ENCODE results near the gene AGFG1. TPM values are rescaled to one million over a fixed set of nuclear protein-coding genes. Genes with fewer than 3 reads are reported as not detected.
A peak's percentile ranks its signal among the peaks of the same experiment; 100 is the strongest.

The AGFG1 gene
- polyA plus RNA-seq, 4 donors: 52.6 to 85.0 (median 70.4) TPM

GRCh38 chr2:227461811-227462461 is 10.0 kb upstream of the AGFG1 start:
- DNase-seq (ENCODE audit: low read depth in 4 of 4, low spot score in 3 of 4): no peak

DNA sequence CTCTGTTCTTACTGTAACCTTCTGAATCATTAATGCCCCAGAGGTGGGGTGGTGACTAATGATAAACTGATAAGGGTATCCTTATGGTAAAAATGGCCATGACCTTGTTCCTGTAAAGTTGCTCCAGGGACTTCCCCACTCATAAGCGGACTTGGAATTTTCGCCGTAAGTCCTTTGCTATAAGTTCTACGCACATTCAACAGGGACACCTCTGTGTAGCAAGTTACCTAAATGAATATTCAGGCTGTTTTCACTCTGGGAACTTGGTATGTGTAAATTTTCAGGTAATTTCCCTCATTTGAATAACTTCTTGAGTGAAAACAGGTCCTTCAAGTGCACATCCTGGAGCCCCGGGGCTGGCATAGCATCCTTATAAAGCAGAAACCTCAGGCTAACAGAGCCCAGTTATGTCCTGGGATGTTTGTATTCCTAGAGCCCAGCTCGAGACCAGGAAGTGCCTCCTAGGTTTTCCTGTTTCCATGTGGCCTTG is 9.4 kb upstream of the AGFG1 start:
- DNase-seq (ENCODE audit: low read depth in 4 of 4, low spot score in 3 of 4): no peak

DNA sequence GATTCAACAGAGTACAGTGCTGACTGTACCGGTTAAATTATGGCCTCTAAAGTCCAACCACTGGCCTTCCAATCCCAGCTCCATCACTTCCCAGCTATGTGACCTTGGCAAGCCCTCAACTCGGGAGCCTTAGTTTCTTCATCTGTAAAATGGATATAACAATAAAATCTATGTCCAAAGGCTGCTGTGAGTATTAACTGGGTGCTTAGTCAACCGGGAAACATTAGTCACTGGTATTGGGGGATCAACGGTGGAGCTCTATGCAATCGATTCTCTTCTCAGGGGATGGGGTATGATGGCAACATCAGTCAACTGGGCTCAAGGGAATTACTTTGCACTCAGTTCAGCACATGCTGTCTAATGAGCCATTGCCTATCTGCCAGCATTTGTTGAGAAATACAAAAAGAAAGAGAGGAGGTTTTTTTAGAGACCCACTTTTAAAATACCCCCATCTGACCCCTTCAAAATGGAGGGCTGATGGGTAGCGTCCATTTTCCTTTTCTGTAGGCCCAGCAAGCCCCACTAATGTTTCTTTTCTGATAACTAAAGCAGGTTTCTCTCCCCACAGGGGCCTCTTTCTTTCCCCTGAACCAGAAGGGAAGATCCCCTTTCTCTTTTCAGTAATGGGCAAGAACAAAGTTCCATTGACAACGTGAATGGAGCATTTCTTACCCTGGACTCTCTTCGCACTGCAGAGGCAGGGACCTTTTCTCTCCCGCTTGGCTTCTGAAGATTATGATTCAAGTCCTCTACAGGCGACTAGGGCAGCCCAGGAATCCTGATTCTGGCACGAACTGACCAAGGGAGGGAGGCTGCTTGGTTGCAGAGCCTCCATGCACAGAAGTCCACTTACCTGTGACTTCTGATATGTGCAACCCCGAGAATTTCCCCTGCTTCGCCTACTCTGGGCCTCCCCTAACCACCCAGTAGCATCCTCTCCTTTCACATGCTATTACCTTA is 8.7 kb upstream of the AGFG1 start:
- DNase-seq (ENCODE audit: low read depth in 4 of 4, low spot score in 3 of 4): no peak

DNA sequence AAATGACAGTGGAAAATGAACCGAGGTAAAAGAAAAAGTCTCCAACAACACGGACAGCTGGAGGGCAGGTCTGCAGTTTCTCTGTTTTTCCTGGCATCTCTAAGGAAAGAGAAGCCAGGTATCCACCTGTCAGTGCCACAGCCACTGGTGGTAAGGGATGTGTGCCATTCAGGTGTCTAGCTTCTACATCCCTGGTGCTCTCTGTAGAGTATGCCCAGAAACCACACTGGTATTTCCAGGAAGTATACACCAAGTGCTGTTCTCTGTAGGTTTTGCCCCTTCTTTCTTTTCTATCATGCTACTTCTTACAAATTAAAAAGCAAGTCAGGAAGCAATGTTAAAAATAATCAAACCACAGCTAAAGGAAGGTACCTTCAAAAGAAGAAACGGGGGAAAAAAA is 7.6 kb upstream of the AGFG1 start:
- no peak for DNase-seq (ENCODE audit: low read depth in 4 of 4, low spot score in 3 of 4)

- DNase-seq (ENCODE audit: low read depth in 4 of 4, low spot score in 3 of 4): no peak
These were observed 7.1 kb upstream of the AGFG1 start for GRCh38 chr2:227464851-227465250.

GRCh38 chr2:227466887-227467600 is 4.9 kb upstream of the AGFG1 start:
- no peak for DNase-seq (ENCODE audit: low read depth in 4 of 4, low spot score in 3 of 4)

GRCh38 chr2:227471412-227471811 is 544 bp upstream of the AGFG1 start:
- DNase-seq (ENCODE audit: low read depth in 4 of 4, low spot score in 3 of 4): no peak

- DNase-seq (ENCODE audit: low read depth in 4 of 4, low spot score in 3 of 4): peak in 2 of 4 donors; percentile 16 to 22
These were observed 537 bp downstream of the AGFG1 start for GRCh38 chr2:227472265-227473121.

DNA sequence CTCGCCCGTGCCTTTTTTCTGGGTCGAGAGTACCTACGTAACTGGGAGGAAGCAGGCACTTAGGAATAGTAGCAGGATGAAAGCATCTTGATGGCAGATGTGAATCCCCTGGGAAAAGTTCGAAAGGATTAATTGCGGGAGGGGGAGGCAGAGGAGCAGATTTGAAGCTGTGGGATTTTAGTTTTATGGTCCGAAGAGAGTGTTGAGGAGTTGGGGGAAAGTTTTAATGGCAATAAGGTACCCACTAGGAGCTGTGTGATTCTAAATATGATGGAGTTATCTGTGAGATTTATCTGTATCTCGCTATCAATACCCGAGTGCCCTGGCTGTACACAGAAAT is 1.1 kb downstream of the AGFG1 start:
- DNase-seq (ENCODE audit: low read depth in 4 of 4, low spot score in 3 of 4): no peak

GRCh38 chr2:227473806-227474205 is 1.9 kb downstream of the AGFG1 start:
- DNase-seq (ENCODE audit: low read depth in 4 of 4, low spot score in 3 of 4): no peak

DNA sequence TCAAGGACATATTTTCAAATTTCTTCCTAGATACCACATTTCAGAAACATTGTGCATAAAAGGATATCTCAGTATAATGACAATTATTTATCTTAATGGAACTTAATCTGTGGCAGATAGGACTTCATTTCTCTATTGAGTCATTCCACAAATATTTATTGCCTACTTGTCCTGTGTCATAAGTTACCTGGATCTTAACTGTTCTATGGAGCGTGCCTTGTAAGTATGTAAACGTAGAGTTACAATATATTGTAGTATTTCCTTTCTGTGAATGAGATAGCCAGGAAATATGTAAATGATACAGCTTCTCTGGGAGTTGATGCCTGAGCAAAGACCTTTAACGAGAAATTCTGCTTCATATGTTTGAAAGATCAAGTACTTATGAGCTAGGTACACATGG is 2.5 kb downstream of the AGFG1 start:
- no peak for DNase-seq (ENCODE audit: low read depth in 4 of 4, low spot score in 3 of 4)

DNA sequence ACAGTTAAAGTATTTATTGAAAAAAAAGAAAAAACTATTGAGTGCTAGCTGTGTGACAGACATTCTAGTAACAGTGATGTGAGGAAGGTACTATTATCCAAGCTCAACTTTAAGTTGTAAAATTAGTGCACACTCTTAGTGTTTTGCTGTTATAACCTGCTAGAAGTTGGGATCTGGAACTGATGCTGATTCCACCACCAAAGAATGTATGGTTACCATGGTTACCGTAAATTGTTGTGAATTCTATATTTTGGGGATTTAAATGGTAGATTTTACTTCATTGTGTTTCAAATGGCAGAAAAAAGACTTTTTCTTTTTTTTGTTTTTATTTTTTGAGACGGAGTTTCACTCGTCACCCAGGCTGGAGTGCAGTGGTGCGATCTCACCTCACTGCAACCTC is 5.3 kb downstream of the AGFG1 start:
- DNase-seq (ENCODE audit: low read depth in 4 of 4, low spot score in 3 of 4): no peak

GRCh38 chr2:227479865-227480475 is 8.0 kb downstream of the AGFG1 start:
- peak in 1 of 4 donors; percentile 3 for DNase-seq (ENCODE audit: low read depth in 4 of 4, low spot score in 3 of 4)

DNA sequence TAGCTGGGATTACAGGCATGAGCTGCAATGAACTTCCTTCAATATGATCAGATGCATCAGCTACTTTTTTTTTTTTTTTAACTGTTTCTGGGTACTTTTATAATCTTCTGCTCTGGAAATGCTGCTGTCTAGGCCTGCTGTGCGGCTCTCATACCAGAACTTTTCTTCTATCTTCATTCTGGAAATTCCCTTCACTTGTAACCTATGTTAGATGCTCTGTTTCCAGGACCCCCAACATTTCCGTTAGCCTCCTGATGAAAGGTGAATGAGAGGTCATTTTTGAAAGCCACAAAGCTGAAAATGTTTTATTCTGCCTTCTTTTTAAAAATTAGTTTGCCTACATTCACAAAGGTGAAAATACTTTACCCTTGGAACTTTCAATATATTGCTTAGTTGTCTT is 8.6 kb downstream of the AGFG1 start:
- DNase-seq (ENCODE audit: low read depth in 4 of 4, low spot score in 3 of 4): no peak

DNA sequence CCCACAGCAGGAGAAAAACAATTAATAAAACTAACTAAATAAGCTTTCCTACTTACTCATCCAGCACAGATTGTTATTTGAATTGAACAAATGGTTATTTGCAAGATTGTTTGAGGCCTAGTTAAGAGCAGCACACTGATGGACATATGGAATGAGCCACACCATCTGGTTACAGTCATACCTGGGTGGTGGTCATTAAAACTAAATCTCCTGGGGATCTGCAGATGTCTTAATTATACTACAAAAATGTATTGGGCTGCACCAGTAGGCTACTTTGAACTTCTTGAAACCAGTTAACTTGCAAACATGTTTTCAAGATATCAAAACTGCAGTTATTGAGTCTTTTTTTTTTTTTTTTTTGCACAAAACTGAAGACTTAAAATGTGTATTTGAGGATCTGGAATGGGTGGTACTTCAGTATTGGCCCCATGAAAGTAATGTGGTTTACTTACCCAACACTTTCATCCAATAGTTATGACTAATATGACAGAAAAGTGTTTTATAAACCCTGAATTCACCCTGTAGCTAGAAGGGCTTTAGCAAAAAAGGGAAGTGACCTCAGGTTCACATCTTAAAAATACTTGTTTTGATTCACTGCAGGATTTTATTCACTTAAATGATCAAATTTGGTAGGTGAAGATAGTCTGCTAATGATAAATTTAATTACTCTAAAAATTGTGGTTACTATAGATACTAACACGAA is 10.8 kb downstream of the AGFG1 start:
- DNase-seq (ENCODE audit: low read depth in 4 of 4, low spot score in 3 of 4): no peak

GRCh38 chr2:227485429-227485828 is 13.5 kb downstream of the AGFG1 start:
- no peak for DNase-seq (ENCODE audit: low read depth in 4 of 4, low spot score in 3 of 4)

- no peak for DNase-seq (ENCODE audit: low read depth in 4 of 4, low spot score in 3 of 4)
These were observed 14.7 kb downstream of the AGFG1 start for GRCh38 chr2:227486688-227487087.

DNA sequence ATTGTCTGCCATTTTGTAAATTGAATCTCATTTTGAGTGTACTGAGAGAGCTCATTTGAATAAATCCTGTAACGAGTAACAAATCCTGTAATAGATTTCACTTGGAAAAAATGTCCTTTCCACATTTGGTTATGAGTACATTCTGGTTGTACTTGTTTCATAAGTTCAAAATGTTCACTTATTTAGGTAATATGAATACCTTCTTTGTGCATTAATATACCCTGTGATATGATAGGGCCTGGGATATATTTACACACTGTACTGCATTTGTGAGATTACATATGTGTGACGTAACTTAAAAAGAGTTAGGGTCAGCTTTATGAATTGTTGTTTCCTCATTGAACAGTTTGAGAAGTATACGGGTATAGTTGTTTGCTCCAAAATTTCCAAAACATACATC is 16.1 kb downstream of the AGFG1 start:
- DNase-seq (ENCODE audit: low read depth in 4 of 4, low spot score in 3 of 4): no peak

DNA sequence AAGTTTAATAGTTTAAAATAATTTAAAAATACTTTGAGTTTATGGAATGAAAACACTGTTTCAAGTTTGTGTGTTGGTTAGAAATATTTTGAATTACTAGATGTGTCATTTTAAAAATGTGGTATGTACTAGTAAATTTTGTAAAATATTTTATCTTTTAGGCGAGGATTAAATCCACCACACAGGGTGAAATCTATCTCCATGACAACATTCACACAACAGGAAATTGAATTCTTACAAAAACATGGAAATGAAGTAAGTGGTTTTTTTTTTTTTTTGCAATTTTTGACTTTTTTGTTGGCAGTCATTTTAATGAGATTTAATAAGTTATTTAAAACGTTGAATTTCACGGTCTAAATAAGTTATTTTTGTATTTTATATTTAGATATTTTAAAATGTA is 19.4 kb downstream of the AGFG1 start:
- DNase-seq (ENCODE audit: low read depth in 4 of 4, low spot score in 3 of 4): no peak

All from left renal pelvis (tissue), 4 donors.